GM12878 (cell line): ENCODE data around the gene XPNPEP3. TPM values are rescaled to one million over a fixed set of nuclear protein-coding genes. Genes with fewer than 3 reads are reported as not detected.

ENCODE experiments used
- ATAC-seq: fragments of 200-7000 bp; cut with Tn5 transposase; 3 replicates; pipeline ENCODE4 v1.9.1; 2020; ENCODE audit warnings: mild to moderate bottlenecking, moderate library complexity
- BruUV-seq: library from RNA; stranded (reverse); fragments of 400-500 nt; replicated peaks from 2 replicates; lab custom pipeline; 2021; lab: Mats Ljungman, UMichigan
- CTCF ChIA-PET: fragments of 300-600 bp; sonication (Branson Sonifier 250); formaldehyde crosslinking; extraction: SDS; loops from one replicate; lab custom pipeline; 2021; ENCODE audit warnings: inconsistent platforms; lab: Yijun Ruan, JAX
- POLR2A ChIA-PET: fragments of 350-600 bp; formaldehyde crosslinking; extraction: SDS; loops from one replicate; lab custom pipeline; 2021; ENCODE audit warnings: inconsistent platforms; lab: Charles Lee
- RAD21 ChIA-PET: fragments of 300-600 bp; sonication (Branson Sonifier 250); formaldehyde crosslinking; loops from one replicate; lab custom pipeline; 2023; ENCODE audit warnings: antibody characterized with exemption; ENCODE audit not compliant: unreplicated experiment; lab: Charles Lee
- SMC1A ChIA-PET: fragments of 300-600 bp; sonication (Branson Sonifier 250); formaldehyde crosslinking; loops from one replicate; lab custom pipeline; 2023; ENCODE audit not compliant: unreplicated experiment, uncharacterized antibody; lab: Charles Lee
- DNase-seq: peaks from one replicate; pipeline ENCODE4 v3.0.0-alpha.2; 2011; ENCODE audit warnings: low read depth, low spot score
- FAIRE-seq: peaks from 3 replicates; lab custom pipeline; 2011; peaks lifted over from hg19 to GRCh38; lab: Jason Lieb, UNC
- H2AFZ ChIP-seq: 2 replicates; pipeline ENCODE4 v1.6.0; 2011; ENCODE audit warnings: low read depth, low read length, control low read depth; ENCODE audit not compliant: control insufficient read depth
- H3K27ac ChIP-seq: 2 replicates; pipeline ENCODE4 v1.5.1; 2011; ENCODE audit warnings: control low read depth; ENCODE audit not compliant: control insufficient read depth, insufficient read depth
- H3K27me3 ChIP-seq, 2 experiments: replicated peaks in 1 of 2; 2 replicates each; pipeline versions ENCODE4 v1.6.0 to v1.6.1; 2011; ENCODE audit warnings: low read length in 1 of 2; ENCODE audit not compliant: control insufficient read depth in 2 of 2, insufficient read depth in 2 of 2
- H3K36me3 ChIP-seq, 2 experiments: 2 replicates each; pipeline ENCODE4 v1.5.1; 2011; ENCODE audit warnings: low read length in 1 of 2; ENCODE audit not compliant: control insufficient read depth in 2 of 2, insufficient read depth in 2 of 2
- H3K4me1 ChIP-seq: 2 replicates; pipeline ENCODE4 v1.6.1; 2011; ENCODE audit warnings: mild to moderate bottlenecking, low read length, moderate library complexity, mixed read lengths; ENCODE audit not compliant: control insufficient read depth, insufficient read depth
- H3K4me2 ChIP-seq: 2 replicates; pipeline ENCODE4 v1.6.0; 2011; ENCODE audit warnings: control low read depth; ENCODE audit not compliant: control insufficient read depth, insufficient read depth
- H3K4me3 ChIP-seq: fragments of 200-600 bp; sonication (generic); 2 replicates; pipeline ENCODE4 v1.5.1; 2016
- H3K79me2 ChIP-seq: 2 replicates; pipeline ENCODE4 v1.6.0; 2011; ENCODE audit warnings: low read length; ENCODE audit not compliant: control insufficient read depth, insufficient read depth
- H3K9ac ChIP-seq: 2 replicates; pipeline ENCODE4 v1.8.0; 2011; ENCODE audit warnings: low read length, control low read depth, mixed read lengths; ENCODE audit not compliant: control insufficient read depth, insufficient read depth
- H3K9me3 ChIP-seq: replicated peaks from 3 replicates; pipeline ENCODE4 v1.5.1; 2011; ENCODE audit warnings: mild to moderate bottlenecking, low read length; ENCODE audit not compliant: control insufficient read depth, insufficient read depth
- H4K20me1 ChIP-seq: 2 replicates; pipeline ENCODE4 v1.6.0; 2011; ENCODE audit not compliant: control insufficient read depth, insufficient read depth
- ATF7 ChIP-seq: fragments of 450-650 bp; IDR thresholded peaks from 2 replicates; pipeline ENCODE4 v1.6.1; 2016; ENCODE audit warnings: low read depth, mild to moderate bottlenecking
- CEBPZ ChIP-seq: fragments of 150-350 bp; IDR thresholded peaks from 2 replicates; pipeline ENCODE4 v1.6.1; 2016; ENCODE audit warnings: low read depth, low read length
- EZH2 ChIP-seq: IDR thresholded peaks from 2 replicates; pipeline ENCODE4 v1.6.1; 2012; ENCODE audit warnings: low read depth, mild to moderate bottlenecking, control low read depth, inconsistent platforms, low read length, borderline replicate concordance; ENCODE audit not compliant: control insufficient read depth
- GABPA ChIP-seq: IDR thresholded peaks from 2 replicates; pipeline ENCODE4 v1.6.1; 2014; ENCODE audit warnings: antibody characterized with exemption, low read depth, mild to moderate bottlenecking, inconsistent platforms
- MEF2B ChIP-seq: fragments of 450-650 bp; IDR thresholded peaks from 2 replicates; pipeline ENCODE4 v1.6.1; 2018; ENCODE audit warnings: mild to moderate bottlenecking, moderate library complexity; ENCODE audit not compliant: partially characterized antibody, poor library complexity, severe bottlenecking
- MLLT1 ChIP-seq: fragments of 450-650 bp; IDR thresholded peaks from 2 replicates; pipeline ENCODE4 v1.6.1; 2016; ENCODE audit warnings: mild to moderate bottlenecking
- NRF1 ChIP-seq: conservative IDR thresholded peaks from 2 replicates; pipeline ENCODE4 v1.6.1; 2011; ENCODE audit warnings: mild to moderate bottlenecking, low read depth, low read length, improper control_type of control experiment
- WGBS: methylation state at CpG from one replicate; pipeline ENCODE4 v1.1.6; 2016; ENCODE audit warnings: low lambda C conversion rate; ENCODE audit not compliant: insufficient replicate concordance, insufficient coverage; ENCODE audit errors: missing lambda C conversion rate; 5-methylcytosine and 5-hydroxymethylcytosine counted together
- in situ Hi-C: fragments of 300-500 bp; cut with MboI; formaldehyde crosslinking; loops from 9 replicates; pipeline ENCODE4 v1.14.3; 2018; ENCODE audit warnings: mixed read lengths
- intact Hi-C: fragments of 100-400 bp; cut with micrococcal nuclease; formaldehyde crosslinking; loops from one replicate; pipeline ENCODE4 v1.14.2; 2022; ENCODE audit not compliant: unreplicated experiment
- polyA plus RNA-seq, 11 experiments: library from polyadenylated mRNA; depleted of rRNA in 4 of 11; unstranded in 6 of 11; stranded (reverse) in 5 of 11; fragments of >200 nt; fragmentation: Nextera tagmentation in 4 of 11; fragmentation: Illumina TruSeq in 1 of 11; extraction: Ambion mirVana in 4 of 11; extraction: Trizol in 1 of 11; gene quantifications; 1 replicate in 1 of 11; 2 replicates in 10 of 11; pipeline versions ENCODE4 v1.2.1 to v1.2.3, GENCODE V29; 2011 to 2016; ENCODE audit warnings: inconsistent platforms in 2 of 11, missing spikeins in 2 of 11, low read depth in 1 of 11
- total RNA-seq, 4 experiments: library from RNA; depleted of rRNA in 3 of 4; stranded (reverse); fragments of >200 nt in 3 of 4; fragmentation: Illumina TruSeq in 1 of 4; extraction: Trizol in 1 of 4; gene quantifications; 2 replicates each; pipeline versions ENCODE4 v1.2.1 to v1.2.3, GENCODE V29; 2013 to 2021

XPNPEP3 gene
- total and polyA plus RNA-seq, 10 of the 15 experiments (the other 5 are each of a cell fraction or from before 2014, with no cell fraction given) = 6.7 to 19.9 (median 11.7) TPM

- no peak overlapping the region for H3K9ac ChIP-seq
- no peak overlapping the region for H3K4me2 ChIP-seq
- H3K4me1 ChIP-seq = no peaks in the 10 kb centered on the region
- no peak overlapping the region for H3K4me3 ChIP-seq
- no peaks in the 10 kb centered on the region for H3K9me3 ChIP-seq
- in situ Hi-C loops (no loop called here), intact Hi-C loops (no loop called here)
- H3K79me2 ChIP-seq = no peaks in the 10 kb centered on the region
- ChIA-PET CTCF (interaction anchor here (0.6 kb wide), 1 partner anchor 1755 kb away, joined by 3 read pairs; no protein-coding TSS in a partner anchor), SMC1A (no interaction called here), POLR2A (no interaction called here), RAD21 (interaction anchor here (0.8 kb wide), 1 partner anchor 25 kb away, joined by 3 read pairs; no protein-coding TSS in a partner anchor)
- no peak overlapping the region for H2AFZ ChIP-seq
- no peaks in the 10 kb centered on the region for H4K20me1 ChIP-seq
- TF ChIP-seq NRF1 (no peak), CEBPZ (no peak), MLLT1 (0 out of 2 replicates have a peak, but pooled peaks have one; percentile 49), EZH2 (no peak), ATF7 (0 out of 2 replicates have a peak, but pooled peaks have one; percentile 13), MEF2B (peak; percentile 27), GABPA (no peak)
- ATAC-seq (peak; percentile 31), FAIRE-seq (no peak), DNase-seq (no peak)
- WGBS = 55% methylated on average over 18 of the region's 18 CpGs
- no peaks in the 10 kb centered on the region for H3K27me3 ChIP-seq
- BruUV-seq = no TSS peak
- peaks cover 3 to 6% of the 10 kb centered on the region in 2 experiments; a peak in 2 of 4 replicates for H3K36me3 ChIP-seq
- no peak overlapping the region for H3K27ac ChIP-seq
These were observed 120.1 kb downstream of the XPNPEP3 start for GRCh38 chr22:40976866-40977700.
